Spinal cord (tissue), 10 donors: Measurements from ENCODE around the gene TMEM132D. TPM values are rescaled to one million over a fixed set of nuclear protein-coding genes. Genes with fewer than 3 reads are reported as not detected.
A peak's percentile ranks its signal among the peaks of the same experiment; 100 is the strongest.
"Not testable (repeated sequence)": the region's sequence is repeated elsewhere in the genome, so short reads cannot be mapped to it uniquely, and the experiment has no call there.

Experiments used
- DNase-seq, 6 donors: peaks; one replicate each; pipeline versions ENCODE4 v3.0.0 to v3.0.0-alpha.2; 2013 to 2015; ENCODE audit warnings: low spot score in 6 of 6, low read depth in 4 of 6
- H3K27ac ChIP-seq: one replicate; pipeline ENCODE4 v1.5.1; 2013; ENCODE audit warnings: low read depth, low read length, control low read depth
- H3K27me3 ChIP-seq: one replicate; pipeline ENCODE4 v1.6.1; 2013; ENCODE audit warnings: low read length; ENCODE audit not compliant: control insufficient read depth, insufficient read depth
- H3K36me3 ChIP-seq: one replicate; pipeline ENCODE4 v1.6.1; 2013; ENCODE audit warnings: low read length; ENCODE audit not compliant: control insufficient read depth, insufficient read depth
- H3K4me1 ChIP-seq: one replicate; pipeline ENCODE4 v1.6.1; 2013; ENCODE audit warnings: low read length; ENCODE audit not compliant: control insufficient read depth, insufficient read depth
- H3K4me3 ChIP-seq: one replicate; pipeline ENCODE4 v1.5.1; 2013; ENCODE audit warnings: low read depth, low read length, control low read depth
- H3K9me3 ChIP-seq: one replicate; pipeline ENCODE4 v1.6.1; 2013; ENCODE audit warnings: low read length; ENCODE audit not compliant: control insufficient read depth, insufficient read depth
- WGBS: methylation state at CpG from one replicate; pipeline ENCODE4 v1.1.5; 2013; ENCODE audit warnings: missing lambda C conversion rate; ENCODE audit not compliant: insufficient coverage; 5-methylcytosine and 5-hydroxymethylcytosine counted together
- polyA plus RNA-seq, 2 donors: library from polyadenylated mRNA; unstranded; fragments of 120-200 nt; gene quantifications; one replicate each; pipeline ENCODE4 v1.2.1, GENCODE V29; 2013; ENCODE audit not compliant: insufficient read length in 2 of 2
- total RNA-seq, 2 donors: library from RNA; depleted of rRNA in 1 of 2; stranded (reverse); fragments of 120-200 nt in 1 of 2; fragments of >200 nt in 1 of 2; gene quantifications; one replicate each; pipeline versions ENCODE4 v1.2.3 to v1.2.4, GENCODE V29; 2013 to 2014
- donor health status: healthy.

TMEM132D gene
- total and polyA plus RNA-seq, 4 donors, result 4.7 to 15.7 (median 12.6) TPM

GRCh38 chr12:129909051-129910020, 5.5 kb upstream of the TMEM132D start:
- WGBS, result 92% methylated on average over 21 of the region's 22 CpGs
- Histone ChIP-seq H3K27me3 (peaks cover 16% of the 10 kb centered on the region), H3K4me1 (peaks cover 10% of the 10 kb centered on the region), H3K9me3 (no peaks in the 10 kb centered on the region), H3K4me3 (no peak overlapping the region), H3K27ac (no peak overlapping the region), H3K36me3 (no peaks in the 10 kb centered on the region)
- DNase-seq, result no peak

GRCh38 chr12:129903092-129903945, 506 bp downstream of the TMEM132D start:
- H3K9me3 ChIP-seq, result no peaks in the 10 kb centered on the region
- no peaks in the 10 kb centered on the region for H3K36me3 ChIP-seq
- H3K4me1 ChIP-seq, result peaks cover 16% of the 10 kb centered on the region
- under 1% methylated on average over 92 of the region's 93 CpGs for WGBS
- H3K4me3 ChIP-seq, result peak overlapping the region; percentile 43
- DNase-seq, result peak in 2 of 6 donors; percentile 53 to 60
- no peak overlapping the region for H3K27ac ChIP-seq
- H3K27me3 ChIP-seq, result peaks cover 27% of the 10 kb centered on the region

GRCh38 chr12:129902371-129903091, 1.3 kb downstream of the TMEM132D start:
- H3K4me3 ChIP-seq, result peak overlapping the region; percentile 43
- no peaks in the 10 kb centered on the region for H3K9me3 ChIP-seq
- no peaks in the 10 kb centered on the region for H3K36me3 ChIP-seq
- DNase-seq, result peak in 1 of 6 donors; percentile 20
- peaks cover 16% of the 10 kb centered on the region for H3K4me1 ChIP-seq
- 3% methylated on average over 17 of the region's 19 CpGs for WGBS
- no peak overlapping the region for H3K27ac ChIP-seq
- peaks cover 27% of the 10 kb centered on the region for H3K27me3 ChIP-seq

- no CpG with 5 or more reads among the region's 2 CpGs for WGBS
- H3K27me3 ChIP-seq, result peaks cover 24% of the 10 kb centered on the region
These were observed 2.6 kb downstream of the TMEM132D start for GRCh38 chr12:129901254-129901653.

GRCh38 chr12:129900306-129900705, 3.5 kb downstream of the TMEM132D start:
- DNase-seq, result no peak
- no peak overlapping the region for H3K4me3 ChIP-seq
- no peaks in the 10 kb centered on the region for H3K36me3 ChIP-seq
- peaks cover 23% of the 10 kb centered on the region for H3K27me3 ChIP-seq
- peaks cover 16% of the 10 kb centered on the region for H3K4me1 ChIP-seq
- no peaks in the 10 kb centered on the region for H3K9me3 ChIP-seq
- H3K27ac ChIP-seq, result no peak overlapping the region
- 89% methylated on average over 10 of the region's 10 CpGs for WGBS

More at GRCh38 chr12:129901254-129901653, 2.6 kb downstream of the TMEM132D start:
- no peak for DNase-seq
- no peak overlapping the region for H3K27ac ChIP-seq
- H3K36me3 ChIP-seq, result no peaks in the 10 kb centered on the region
- H3K9me3 ChIP-seq, result no peaks in the 10 kb centered on the region
- peaks cover 16% of the 10 kb centered on the region for H3K4me1 ChIP-seq
- H3K4me3 ChIP-seq, result no peak overlapping the region

- DNase-seq, H3K27ac ChIP-seq, H3K9me3 ChIP-seq, H3K4me3 ChIP-seq, H3K36me3 ChIP-seq: not testable (repeated sequence)
- H3K4me1 ChIP-seq, result peaks cover 12% of the 10 kb centered on the region
- peaks cover 12% of the 10 kb centered on the region for H3K27me3 ChIP-seq
- WGBS, result 89% methylated on average over 1 of the region's 1 CpG
These were observed 4.8 kb downstream of the TMEM132D start for GRCh38 chr12:129899045-129899444.

GRCh38 chr12:129893691-129894090, 10.1 kb downstream of the TMEM132D start:
- no peak for DNase-seq
- H3K27ac ChIP-seq, result no peak overlapping the region
- H3K36me3 ChIP-seq, result no peaks in the 10 kb centered on the region
- 90% methylated on average over 3 of the region's 4 CpGs for WGBS
- H3K4me1 ChIP-seq, result no peaks in the 10 kb centered on the region
- H3K9me3 ChIP-seq, result no peaks in the 10 kb centered on the region
- H3K27me3 ChIP-seq, result no peaks in the 10 kb centered on the region
- no peak overlapping the region for H3K4me3 ChIP-seq

- peak in 2 of 6 donors; percentile 24 to 46 for DNase-seq
- 21% methylated on average over 4 of the region's 4 CpGs for WGBS
These were observed 16.7 kb downstream of the TMEM132D start for GRCh38 chr12:129887101-129887500.

GRCh38 chr12:129886541-129886940, 17.3 kb downstream of the TMEM132D start:
- no peaks in the 10 kb centered on the region for H3K27me3 ChIP-seq
- no peak overlapping the region for H3K4me3 ChIP-seq
- no peaks in the 10 kb centered on the region for H3K4me1 ChIP-seq
- H3K27ac ChIP-seq, result no peak overlapping the region
- 88% methylated on average over 2 of the region's 5 CpGs for WGBS
- DNase-seq, result no peak
- no peaks in the 10 kb centered on the region for H3K9me3 ChIP-seq
- no peaks in the 10 kb centered on the region for H3K36me3 ChIP-seq

More at GRCh38 chr12:129887101-129887500, 16.7 kb downstream of the TMEM132D start:
- no peaks in the 10 kb centered on the region for H3K9me3 ChIP-seq
- no peaks in the 10 kb centered on the region for H3K36me3 ChIP-seq
- no peaks in the 10 kb centered on the region for H3K27me3 ChIP-seq
- no peak overlapping the region for H3K4me3 ChIP-seq
- H3K4me1 ChIP-seq, result no peaks in the 10 kb centered on the region
- no peak overlapping the region for H3K27ac ChIP-seq
